Uterus (tissue), 4 donors: ENCODE measurements around the gene TMEM37. TPM values are rescaled to one million over a fixed set of nuclear protein-coding genes. Genes with fewer than 3 reads are reported as not detected.

Experiments used
- DNase-seq, 2 donors: peaks; one replicate each; pipeline ENCODE4 v3.0.0-alpha.2; 2019 to 2020
- H3K27ac ChIP-seq, 2 donors: fragments of 200-600 bp; sonication (generic); 1 replicate in 1 of 2; 2 replicates in 1 of 2; pipeline ENCODE4 v1.5.1; 2016 to 2018
- H3K27me3 ChIP-seq, 2 donors: fragments of 200-600 bp; sonication (generic); one replicate each; pipeline ENCODE4 v1.5.1; 2018 to 2019; ENCODE audit warnings: control low read depth in 1 of 2
- H3K36me3 ChIP-seq, 2 donors: fragments of 200-600 bp; sonication (generic); one replicate each; pipeline ENCODE4 v1.5.1; 2019; ENCODE audit warnings: control low read depth in 1 of 2
- H3K4me1 ChIP-seq, 2 donors: fragments of 200-600 bp; sonication (generic); one replicate each; pipeline ENCODE4 v1.5.1; 2018 to 2019; ENCODE audit warnings: control low read depth in 1 of 2
- H3K4me3 ChIP-seq, 2 donors: fragments of 200-600 bp; sonication (generic); 1 replicate in 1 of 2; 2 replicates in 1 of 2; pipeline ENCODE4 v1.5.1; 2018 to 2019; ENCODE audit warnings: mild to moderate bottlenecking in 1 of 2
- H3K9me3 ChIP-seq, 2 donors: fragments of 200-600 bp; sonication (generic); one replicate each; pipeline ENCODE4 v1.5.1; 2019; ENCODE audit warnings: control low read depth in 1 of 2
- POLR2A ChIP-seq, 2 donors: fragments of 450-650 bp; IDR thresholded peaks; one replicate each; pipeline ENCODE4 v1.6.1; 2016; ENCODE audit warnings: antibody characterized with exemption in 2 of 2, mild to moderate bottlenecking in 1 of 2, moderate library complexity in 1 of 2
- intact Hi-C: fragments of 100-400 bp; cut with DNase I; formaldehyde crosslinking; loops from one replicate; pipeline ENCODE4 v1.15.1; 2023; ENCODE audit warnings: low total_unique reads
- total RNA-seq, 4 donors: library from RNA; depleted of rRNA in 3 of 4; stranded (reverse); fragments of >200 nt in 3 of 4; gene quantifications; one replicate each; pipeline versions ENCODE4 v1.1.0 to v1.2.4, GENCODE V29; 2014 to 2023
- TF ChIP-seq, protein P1 (sequence below), 4 experiments: fragments of 200-600 bp in 2 of 4; fragments of 450-650 bp in 2 of 4; sonication (generic) in 2 of 4; IDR thresholded peaks; one replicate each; pipeline ENCODE4 v1.5.1; 2016 to 2019; ENCODE audit warnings: antibody characterized with exemption in 4 of 4, mild to moderate bottlenecking in 2 of 4, moderate library complexity in 1 of 4
- donor health status: DM: yes; HTN: yes; CAD: no.

Gene TMEM37
- total RNA-seq, 4 donors from 2014 or later: 1.2 to 5.4 (median 3.7) TPM; not detected in 1

DNA sequence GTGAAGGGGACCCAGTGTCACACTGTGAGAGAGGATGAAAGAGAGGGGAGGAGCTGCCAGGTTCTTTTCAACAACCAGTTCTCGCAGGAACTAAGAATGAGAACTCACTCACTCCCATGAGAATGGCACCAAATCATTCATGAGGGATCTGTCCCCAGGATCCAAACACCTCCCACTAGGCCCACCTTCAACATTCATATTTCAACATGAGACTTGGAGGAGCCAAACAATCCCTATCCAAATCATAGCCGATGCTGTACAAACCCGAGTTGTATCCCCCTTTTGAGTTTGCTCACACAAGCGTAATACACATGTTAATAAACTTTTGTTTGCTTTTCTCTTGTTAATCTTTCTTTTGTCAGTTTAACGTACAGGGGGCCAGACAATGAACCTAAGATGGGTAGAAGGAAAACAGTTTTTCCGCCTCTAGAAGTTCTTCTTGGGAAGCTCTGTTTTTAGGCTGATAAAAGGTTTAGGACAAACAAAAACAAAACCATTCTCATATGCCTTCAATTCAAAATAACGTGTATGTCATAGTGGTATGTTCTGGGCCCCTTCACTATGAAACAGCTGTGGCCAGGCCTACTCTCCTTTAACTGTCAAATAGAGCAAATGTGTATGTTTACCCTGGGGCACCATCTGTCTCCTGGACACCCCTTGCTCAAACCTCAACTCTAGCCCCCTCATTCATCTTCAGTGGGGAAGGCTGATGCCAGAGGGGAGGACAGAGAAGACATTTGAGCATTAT is 9.1 kb upstream of the TMEM37 start:
- H3K4me1 ChIP-seq: no peaks in the 10 kb centered on the region
- no peaks in the 10 kb centered on the region for H3K9me3 ChIP-seq
- H3K36me3 ChIP-seq: no peaks in the 10 kb centered on the region
- DNase-seq: no peak
- no peak for TF ChIP-seq POLR2A (IDR thresholded peaks at IDR 0.05)
- TF ChIP-seq, protein P1, sequence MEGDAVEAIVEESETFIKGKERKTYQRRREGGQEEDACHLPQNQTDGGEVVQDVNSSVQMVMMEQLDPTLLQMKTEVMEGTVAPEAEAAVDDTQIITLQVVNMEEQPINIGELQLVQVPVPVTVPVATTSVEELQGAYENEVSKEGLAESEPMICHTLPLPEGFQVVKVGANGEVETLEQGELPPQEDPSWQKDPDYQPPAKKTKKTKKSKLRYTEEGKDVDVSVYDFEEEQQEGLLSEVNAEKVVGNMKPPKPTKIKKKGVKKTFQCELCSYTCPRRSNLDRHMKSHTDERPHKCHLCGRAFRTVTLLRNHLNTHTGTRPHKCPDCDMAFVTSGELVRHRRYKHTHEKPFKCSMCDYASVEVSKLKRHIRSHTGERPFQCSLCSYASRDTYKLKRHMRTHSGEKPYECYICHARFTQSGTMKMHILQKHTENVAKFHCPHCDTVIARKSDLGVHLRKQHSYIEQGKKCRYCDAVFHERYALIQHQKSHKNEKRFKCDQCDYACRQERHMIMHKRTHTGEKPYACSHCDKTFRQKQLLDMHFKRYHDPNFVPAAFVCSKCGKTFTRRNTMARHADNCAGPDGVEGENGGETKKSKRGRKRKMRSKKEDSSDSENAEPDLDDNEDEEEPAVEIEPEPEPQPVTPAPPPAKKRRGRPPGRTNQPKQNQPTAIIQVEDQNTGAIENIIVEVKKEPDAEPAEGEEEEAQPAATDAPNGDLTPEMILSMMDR (IDR thresholded peaks at IDR 0.05): no peak
- no peak overlapping the region for H3K27ac ChIP-seq
- H3K27me3 ChIP-seq: no peaks in the 10 kb centered on the region
- H3K4me3 ChIP-seq: no peak overlapping the region
- intact Hi-C loops: no loop called here

DNA sequence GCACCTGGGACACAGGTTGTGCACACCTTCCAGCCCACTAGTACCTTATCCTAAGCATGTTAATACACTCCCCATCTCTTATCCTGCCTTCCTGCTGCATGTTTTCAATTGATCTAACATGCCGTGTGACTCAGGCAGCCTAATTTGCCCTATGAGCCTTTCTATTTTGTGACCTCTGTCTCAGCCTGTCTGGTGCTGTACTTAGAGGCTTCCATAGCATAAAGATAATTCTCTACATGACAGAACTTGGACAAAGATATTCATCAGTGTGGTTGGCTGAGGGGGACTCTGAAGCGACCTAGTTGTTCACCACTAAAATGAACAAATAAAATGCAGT is 8.6 kb upstream of the TMEM37 start:
- intact Hi-C loops: no loop called here

GRCh38 chr2:119423811-119424210 is 7.8 kb upstream of the TMEM37 start:
- Histone ChIP-seq H3K36me3 (no peaks in the 10 kb centered on the region), H3K27me3 (no peaks in the 10 kb centered on the region), H3K9me3 (no peaks in the 10 kb centered on the region), H3K4me3 (no peak overlapping the region), H3K4me1 (no peaks in the 10 kb centered on the region), H3K27ac (no peak overlapping the region)
- TF ChIP-seq, protein P1 (IDR thresholded peaks at IDR 0.05): no peak
- TF ChIP-seq POLR2A (IDR thresholded peaks at IDR 0.05): no peak
- intact Hi-C loops: no loop called here
- no peak for DNase-seq

More for the DNA sequence above, 8.6 kb upstream of the TMEM37 start:
- no peaks in the 10 kb centered on the region for H3K36me3 ChIP-seq
- H3K27ac ChIP-seq: no peak overlapping the region
- no peaks in the 10 kb centered on the region for H3K9me3 ChIP-seq
- no peak for DNase-seq
- TF ChIP-seq POLR2A (IDR thresholded peaks at IDR 0.05): no peak
- TF ChIP-seq, protein P1 (IDR thresholded peaks at IDR 0.05): no peak
- no peaks in the 10 kb centered on the region for H3K27me3 ChIP-seq
- no peaks in the 10 kb centered on the region for H3K4me1 ChIP-seq
- no peak overlapping the region for H3K4me3 ChIP-seq

- Histone ChIP-seq H3K36me3 (no peaks in the 10 kb centered on the region), H3K4me1 (no peaks in the 10 kb centered on the region), H3K27ac (no peak overlapping the region), H3K4me3 (no peak overlapping the region), H3K9me3 (no peaks in the 10 kb centered on the region), H3K27me3 (no peaks in the 10 kb centered on the region)
- intact Hi-C loops: no loop called here
- DNase-seq: no peak
- no peak for TF ChIP-seq POLR2A (IDR thresholded peaks at IDR 0.05)
- TF ChIP-seq, protein P1 (IDR thresholded peaks at IDR 0.05): no peak
Observed at GRCh38 chr2:119424284-119425118, 7.2 kb upstream of the TMEM37 start.

DNA sequence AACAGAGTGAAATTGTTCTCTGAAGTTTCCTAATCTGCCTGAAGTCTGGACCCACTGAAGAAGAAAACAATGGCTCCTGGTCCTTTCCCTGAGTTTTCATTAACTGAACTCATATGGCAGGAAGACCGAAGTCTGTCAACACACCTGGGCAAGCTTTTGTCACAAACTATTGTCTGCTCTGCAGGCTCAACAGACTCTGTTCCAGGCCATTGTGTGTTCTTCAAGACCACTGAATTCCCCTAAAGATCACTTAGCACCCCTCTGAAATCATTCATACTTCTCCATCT is 6.6 kb upstream of the TMEM37 start:
- H3K36me3 ChIP-seq: no peaks in the 10 kb centered on the region
- H3K9me3 ChIP-seq: no peaks in the 10 kb centered on the region
- DNase-seq: no peak
- H3K27me3 ChIP-seq: no peaks in the 10 kb centered on the region
- no peak overlapping the region for H3K4me3 ChIP-seq
- H3K27ac ChIP-seq: no peak overlapping the region
- intact Hi-C loops: no loop called here
- TF ChIP-seq, protein P1 (IDR thresholded peaks at IDR 0.05): no peak
- no peak for TF ChIP-seq POLR2A (IDR thresholded peaks at IDR 0.05)
- H3K4me1 ChIP-seq: no peaks in the 10 kb centered on the region
